Stimulated activated CD4-positive, alpha-beta T cell treated with anti-CD3 and anti-CD28 coated beads, Interleukin-1b, Interleukin-23, amount 100 ng/mL, for 24 hours (primary cell): ENCODE data around the gene ITGB1BP1.
A peak's percentile ranks its signal among the peaks of the same experiment; 100 is the strongest.

Experiments used
- DNase-seq, 4 experiments: peaks; one replicate each; pipeline ENCODE4 v3.0.0-alpha.2; 2020; ENCODE audit warnings: low read depth in 4 of 4, low spot score in 1 of 4

ITGB1BP1 gene, protein sequence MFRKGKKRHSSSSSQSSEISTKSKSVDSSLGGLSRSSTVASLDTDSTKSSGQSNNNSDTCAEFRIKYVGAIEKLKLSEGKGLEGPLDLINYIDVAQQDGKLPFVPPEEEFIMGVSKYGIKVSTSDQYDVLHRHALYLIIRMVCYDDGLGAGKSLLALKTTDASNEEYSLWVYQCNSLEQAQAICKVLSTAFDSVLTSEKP

DNA sequence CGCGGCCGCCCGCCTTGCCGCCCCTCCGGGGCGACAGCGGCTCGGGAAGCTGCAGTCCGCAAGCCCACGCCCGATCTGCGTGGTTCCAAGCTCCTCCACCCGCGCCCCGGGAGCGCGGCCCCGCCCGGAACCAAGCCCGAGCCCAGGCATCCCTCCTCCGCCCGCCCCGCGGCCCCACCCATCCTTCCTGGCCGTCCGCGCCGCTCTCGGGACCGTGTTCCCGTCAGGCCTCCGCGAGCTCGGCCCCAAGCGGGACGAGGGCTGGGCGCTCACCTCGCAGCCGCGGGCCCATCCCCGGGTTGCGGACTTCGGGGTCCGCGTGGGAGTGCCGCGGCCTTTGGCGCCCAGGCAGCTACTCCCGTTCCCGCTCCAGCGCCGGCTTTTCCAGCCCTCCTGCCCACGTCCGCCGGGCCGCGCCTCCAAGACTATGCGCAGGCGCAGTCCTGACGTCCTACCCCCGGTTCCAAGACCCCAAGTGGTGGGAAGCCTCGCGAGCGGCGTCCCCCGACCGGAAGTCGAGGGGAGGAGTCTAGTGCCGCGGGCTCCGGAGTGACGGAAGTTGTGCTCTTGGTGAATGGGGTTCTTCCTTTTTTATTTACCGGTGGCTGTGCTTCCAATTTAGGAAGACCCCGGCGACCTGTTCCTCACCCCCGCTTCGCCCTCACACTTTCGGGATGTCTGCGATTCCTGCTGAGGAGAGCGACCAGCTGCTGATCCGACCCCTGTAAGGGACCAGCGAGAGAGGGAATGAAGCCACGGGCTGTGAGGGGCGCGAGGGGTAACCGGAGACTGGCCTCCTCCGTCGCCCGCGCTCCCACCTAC, at the start of gene ITGB1BP1, which contains the start of gene CPSF3:
TSS of gene ITGB1BP1 (minus strand) at position 429 of the 822 bp plus-strand sequence. CDS start 4,831 bp downstream, outside the sequence.
TSS of gene CPSF3 (plus strand) at position 555 of the 822 bp plus-strand sequence. CDS start at position 675, 120 bp downstream.
- DNase-seq: peak; percentile 93 to 97 (median 96)

DNA sequence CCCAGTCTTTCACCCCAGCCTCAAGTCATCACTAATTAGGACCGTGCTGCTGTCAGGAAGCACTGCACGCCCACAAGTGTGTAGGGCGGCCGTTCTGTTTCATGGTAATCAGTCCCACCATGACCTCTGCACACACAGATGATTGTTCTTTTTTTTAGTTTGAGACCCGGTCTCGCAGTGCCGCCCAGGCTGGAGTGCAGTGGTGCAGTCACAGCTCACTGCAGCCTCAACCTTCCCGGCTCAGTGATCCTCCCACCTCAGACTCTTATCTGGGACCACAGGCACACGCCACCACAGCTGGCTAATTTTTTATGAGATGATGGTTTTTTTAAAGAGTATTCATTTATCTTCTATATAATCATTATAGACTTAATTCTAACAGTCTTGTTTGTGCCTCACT, 49.2 kb upstream of the ITGB1BP1 start:
- DNase-seq: no peak

DNA sequence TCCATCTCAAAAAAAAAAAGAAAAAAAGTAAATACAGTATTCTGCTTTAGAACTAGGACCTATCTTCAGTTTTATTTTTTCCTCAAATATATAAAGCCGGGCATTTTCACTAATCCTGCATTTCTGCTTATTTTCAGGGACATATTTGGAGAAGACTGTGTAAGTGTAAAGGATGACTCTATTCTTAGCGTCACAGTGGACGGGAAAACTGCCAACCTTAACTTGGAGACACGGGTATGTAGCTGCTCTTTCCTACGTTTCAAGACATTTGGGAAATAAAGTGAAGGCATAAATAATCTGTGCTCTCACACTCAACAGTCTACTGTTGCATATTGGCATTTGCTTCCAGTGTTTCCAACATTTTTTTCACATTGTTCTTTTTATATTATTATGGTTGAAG, 47.9 kb upstream of the ITGB1BP1 start:
- DNase-seq: no peak

DNA sequence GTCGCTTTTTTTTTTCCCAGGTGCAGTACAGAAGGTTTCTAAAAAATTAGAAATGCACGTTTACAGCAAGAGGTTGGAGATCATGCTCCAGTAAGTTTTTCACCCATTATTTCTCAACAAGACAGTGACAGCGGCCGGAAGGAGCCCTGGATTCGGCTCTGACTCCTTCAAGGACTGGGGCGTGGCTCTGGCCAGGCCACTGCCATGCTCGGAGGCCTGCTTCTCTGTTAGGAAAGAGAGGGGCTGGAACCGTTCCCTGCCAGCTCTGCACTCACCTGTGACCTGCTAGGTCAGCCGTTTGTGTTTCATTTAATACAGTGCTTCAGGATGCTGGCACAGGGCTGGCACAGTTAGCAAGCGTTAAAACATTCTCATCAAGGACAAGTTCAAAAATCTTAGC, 44.4 kb upstream of the ITGB1BP1 start:
- no peak for DNase-seq

DNA sequence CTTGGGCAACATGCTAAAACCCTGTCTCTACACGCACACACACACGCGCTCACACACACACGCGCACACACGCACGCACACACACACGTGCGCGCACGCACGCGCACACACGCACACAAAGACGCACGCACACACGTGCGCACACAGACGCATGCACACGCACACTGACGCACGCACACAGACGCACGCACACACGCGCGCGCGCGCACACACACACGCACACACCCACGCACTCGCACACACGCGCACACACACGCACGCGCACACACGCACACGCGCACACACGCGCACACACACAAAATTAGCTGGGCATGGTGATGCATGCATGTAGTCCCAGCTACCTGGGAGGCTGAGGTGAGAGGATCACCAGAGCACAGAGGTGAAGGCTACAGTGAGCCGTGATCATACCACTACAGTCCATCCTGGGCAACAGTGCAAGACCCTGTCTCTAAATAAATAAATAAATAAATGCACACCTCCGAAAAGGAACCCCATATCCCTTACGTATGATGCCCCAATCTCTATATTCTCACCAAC, 42.9 kb upstream of the ITGB1BP1 start:
- no peak for DNase-seq

DNA sequence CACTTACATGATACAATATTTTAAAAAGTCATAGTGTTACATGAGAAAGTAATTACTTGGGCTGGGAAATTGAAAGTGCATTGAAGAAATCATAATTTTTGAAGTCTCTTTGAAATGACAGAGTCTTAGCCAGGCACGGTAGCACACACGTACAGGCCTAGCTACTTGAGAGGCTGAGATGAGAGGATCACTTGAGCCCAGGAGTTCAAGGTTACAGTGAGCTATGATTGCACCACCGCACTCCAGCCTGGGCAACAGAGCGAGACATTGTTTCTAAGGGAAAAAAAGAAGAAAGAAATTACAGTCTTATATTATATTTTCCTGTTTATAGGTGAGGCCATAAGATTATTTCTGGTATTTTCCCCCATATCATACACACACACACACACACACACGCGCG, 41.8 kb upstream of the ITGB1BP1 start:
- DNase-seq: no peak

DNA sequence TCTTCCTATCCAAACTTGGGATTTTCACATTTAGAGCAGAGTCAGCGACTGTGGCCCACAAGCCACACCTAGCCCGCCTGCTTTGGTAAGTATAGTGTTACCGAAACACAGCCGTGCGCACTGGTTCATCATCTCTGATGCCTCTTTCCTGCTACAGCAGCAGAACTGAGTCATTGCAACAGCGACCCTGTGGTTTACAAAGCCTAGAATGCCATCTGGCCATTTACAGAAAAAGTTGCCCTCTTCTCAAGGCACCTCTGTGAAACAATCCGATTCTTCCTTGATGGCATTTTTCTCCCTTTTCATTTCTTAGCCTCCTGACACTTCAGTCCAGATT, 40.3 kb upstream of the ITGB1BP1 start:
- no peak for DNase-seq

DNA sequence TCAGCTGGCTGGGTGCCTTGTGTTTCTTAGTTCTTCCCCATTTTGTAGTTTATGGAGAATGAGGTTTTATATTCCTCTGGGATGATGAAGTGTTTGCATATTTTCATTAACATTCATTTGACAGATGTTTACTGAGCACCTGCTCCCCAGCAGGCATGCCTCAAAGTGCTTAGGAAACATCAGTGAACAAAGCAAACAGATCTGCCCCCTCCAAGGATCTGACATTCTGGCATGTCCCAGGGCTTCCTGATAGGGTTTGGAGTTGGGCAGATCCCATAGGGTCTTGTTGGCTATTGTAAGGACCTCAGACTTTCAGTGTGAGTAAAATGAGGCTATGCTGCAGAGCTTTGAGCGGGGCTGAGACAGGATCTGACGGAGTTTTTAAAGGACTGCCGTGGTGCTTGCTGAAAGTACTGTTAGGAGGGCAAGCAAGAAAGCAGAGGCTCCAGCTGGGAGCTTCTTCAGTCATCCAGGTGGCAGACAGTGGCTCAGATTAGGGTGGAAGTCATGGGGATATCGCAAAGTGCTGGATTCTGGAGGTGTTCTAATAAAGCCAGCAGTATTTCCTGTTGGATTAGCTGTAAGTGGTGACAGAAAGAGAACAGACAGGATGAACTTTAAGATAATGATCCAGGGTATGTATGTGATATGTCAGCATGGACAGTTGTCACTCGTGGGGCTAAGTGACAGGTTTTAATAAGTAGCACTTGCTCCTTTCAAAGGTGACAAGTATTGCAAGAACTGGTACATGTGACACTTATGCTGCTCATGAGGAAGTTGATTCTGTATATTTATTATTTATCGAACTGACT, 39.8 kb upstream of the ITGB1BP1 start:
- no peak for DNase-seq

DNA sequence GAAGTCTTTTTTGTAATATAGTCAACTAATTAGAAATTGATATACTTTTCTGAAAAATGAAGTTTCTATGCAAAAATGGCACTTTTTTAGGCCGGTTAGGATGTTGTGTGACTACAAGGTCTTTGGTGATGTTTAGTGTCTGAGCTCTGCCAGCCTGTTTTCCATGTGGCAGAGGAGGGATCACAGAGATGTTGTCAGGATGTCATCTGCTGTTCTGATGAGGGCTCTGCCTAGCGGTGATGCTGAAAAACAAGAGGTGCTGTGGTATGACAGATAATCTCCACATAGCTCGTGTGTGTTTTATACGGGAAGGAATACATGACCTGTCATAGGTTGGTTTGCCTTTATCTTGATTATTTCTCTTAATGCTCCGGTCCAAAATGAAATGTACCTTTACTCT, 39.0 kb upstream of the ITGB1BP1 start:
- DNase-seq: no peak

DNA sequence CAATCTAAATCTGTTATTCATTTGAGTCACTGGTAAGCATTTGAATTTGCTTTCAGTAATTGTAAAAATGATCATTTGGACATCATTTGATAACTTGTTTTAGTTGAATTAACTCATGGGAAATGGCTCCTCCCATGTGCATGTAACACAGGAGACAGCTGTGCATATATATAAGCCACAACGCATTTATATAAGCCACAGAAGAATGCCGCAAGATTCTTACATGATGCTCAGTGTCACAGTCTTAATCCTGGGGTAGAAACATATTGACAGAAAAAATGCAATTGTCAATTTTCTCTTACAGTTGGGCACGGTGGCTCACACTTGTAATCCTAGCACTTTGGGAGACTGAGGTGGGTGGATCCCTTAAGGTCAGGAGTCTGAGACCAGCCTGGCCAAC, 37.8 kb upstream of the ITGB1BP1 start:
- DNase-seq: no peak

DNA sequence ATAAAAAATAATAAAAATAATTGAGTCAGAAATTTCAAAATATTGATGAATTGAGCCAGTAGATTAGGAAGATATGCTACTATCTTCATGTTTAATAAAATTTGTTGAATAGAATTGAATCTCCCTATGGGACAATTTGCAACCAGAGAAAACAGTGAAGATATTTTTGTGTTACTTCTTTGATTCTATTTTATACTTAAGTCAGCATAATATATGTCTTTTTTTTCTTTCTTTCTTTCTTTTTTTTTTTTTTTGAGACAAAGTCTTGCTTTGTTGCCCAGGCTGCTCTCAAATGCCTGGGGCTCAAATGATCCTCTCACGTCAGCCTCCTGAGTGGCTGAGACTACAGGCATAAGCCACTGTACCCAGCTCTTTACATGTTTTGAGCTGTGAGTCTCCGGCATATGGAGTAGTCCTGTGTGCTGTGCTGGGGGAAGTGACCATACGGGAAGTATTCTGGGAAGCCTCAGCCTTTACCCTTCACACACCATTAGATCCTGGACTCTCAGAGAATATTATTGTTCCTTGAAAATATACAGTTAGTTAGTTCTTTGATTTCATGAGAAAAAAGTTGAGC, 37.2 kb upstream of the ITGB1BP1 start:
- DNase-seq: no peak

DNA sequence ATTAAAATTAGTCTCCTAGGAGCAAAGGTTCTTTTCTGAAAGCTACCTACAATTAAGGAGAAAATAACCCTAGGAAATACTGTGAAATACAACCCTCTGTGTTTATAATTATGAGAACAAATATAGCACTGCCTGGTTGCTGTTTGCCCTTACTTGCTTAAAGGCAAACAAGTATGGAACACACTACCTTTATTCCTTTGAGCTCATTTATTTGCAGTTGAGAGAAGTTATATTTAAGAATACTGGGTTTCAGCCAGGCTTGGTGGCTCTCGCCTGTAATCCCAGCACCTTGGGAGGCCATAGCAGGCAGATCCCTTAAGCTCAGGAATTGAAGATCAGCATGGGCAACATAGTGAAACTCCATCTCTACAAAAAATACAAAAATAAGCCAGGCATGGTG, 27.9 kb upstream of the ITGB1BP1 start:
- DNase-seq: no peak

DNA sequence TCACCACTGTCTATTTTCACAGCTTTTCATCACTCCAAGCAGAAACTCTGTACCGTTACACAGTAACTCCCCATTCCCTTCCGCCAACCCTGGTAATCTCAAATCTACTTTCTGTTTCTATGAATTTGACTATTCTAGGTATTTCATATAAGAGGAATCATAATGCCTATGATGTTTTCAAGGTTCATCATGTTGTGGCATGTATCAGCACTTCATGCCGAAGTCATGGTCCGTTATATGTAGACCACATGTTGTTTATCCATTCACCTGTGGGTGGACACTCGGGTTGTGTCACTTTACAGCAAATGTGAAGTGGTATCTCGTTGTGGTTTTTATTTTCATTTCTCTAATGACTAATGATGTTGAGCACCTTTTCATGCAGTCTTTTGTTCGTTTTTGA, 21.8 kb upstream of the ITGB1BP1 start:
- no peak for DNase-seq

DNA sequence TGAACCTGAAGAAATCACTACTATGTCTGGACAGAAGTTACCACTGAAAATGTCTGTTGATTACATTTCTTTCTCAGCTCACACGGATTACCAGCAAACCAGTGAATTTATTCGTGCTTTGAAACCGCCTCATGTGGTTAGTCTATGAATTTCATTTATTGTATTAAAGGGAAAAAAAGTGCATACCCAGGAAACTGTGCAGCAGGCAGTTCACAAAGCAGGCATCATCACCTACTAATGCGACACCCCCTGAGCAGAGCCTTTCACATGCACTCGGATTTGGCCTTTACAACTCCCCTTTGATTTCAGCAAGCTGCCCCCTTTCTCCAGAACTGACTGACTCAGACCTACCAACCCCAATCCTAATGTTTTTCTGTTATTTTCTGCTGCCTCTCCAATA, 20.2 kb upstream of the ITGB1BP1 start:
- DNase-seq: no peak

DNA sequence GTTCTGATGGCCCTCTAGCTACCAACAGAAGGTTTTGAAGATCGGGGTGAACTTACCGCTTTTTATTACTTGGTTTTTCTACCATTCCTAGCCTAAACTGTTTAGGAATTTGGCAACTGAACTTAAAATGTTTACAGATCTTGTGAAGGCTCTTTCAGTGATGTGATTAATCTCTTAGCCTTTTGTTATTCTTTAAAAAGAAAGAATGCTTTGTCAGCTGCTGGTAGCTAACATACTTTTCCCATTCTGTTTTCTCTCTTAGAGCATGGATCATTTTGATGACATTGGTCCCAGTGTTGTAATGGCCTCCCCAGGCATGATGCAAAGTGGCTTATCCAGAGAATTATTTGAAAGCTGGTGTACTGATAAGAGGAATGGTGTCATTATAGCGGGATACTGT, 18.2 kb upstream of the ITGB1BP1 start:
- DNase-seq: no peak

DNA sequence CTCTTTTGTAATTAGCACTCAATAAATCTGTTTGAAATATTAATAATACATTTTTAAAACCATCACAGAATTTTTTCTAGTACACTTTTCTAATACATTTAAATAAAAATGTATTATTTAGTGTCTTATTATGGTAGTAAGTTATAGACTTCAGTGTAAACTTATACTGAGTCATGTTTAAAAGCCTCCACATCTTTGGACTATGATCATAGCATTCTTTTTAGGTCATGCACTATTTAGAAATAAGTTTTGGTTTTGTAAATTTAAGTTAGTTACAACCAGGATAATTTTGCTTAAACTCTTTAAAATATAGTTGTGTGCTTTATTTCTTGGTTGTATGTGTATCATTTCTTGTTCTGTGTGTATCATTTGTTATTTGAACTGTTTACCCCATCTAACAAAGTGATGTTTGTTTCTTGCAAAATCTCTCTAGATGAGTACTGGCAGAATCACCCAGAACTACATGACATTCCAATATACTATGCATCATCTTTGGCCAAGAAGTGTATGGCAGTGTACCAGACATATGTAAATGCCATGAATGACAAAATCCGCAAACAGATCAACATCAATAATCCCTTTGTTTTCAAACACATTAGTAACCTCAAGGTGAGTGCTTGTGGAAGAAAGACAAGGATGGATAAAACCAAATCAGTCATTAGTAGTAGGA, 16.9 kb upstream of the ITGB1BP1 start:
- DNase-seq: no peak

DNA sequence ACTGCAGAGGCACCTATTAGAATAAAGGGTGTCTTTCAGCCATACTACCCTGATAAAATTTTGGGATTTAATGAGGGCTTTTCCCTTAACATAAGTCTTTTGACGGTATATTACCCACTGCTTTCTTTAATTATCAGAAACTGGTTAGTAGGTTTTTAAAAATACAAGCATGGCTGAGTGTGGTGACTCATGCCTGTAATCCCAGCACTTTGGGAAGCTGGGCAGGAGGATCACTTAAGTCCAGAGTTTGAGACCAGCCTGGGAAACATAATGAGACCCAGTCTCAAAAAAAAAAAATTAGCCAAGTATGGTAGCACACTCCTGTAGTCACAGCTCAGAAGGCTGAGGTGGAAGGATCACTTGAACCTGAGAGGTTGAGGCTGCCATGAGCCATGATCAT, 16.2 kb upstream of the ITGB1BP1 start:
- DNase-seq: no peak

DNA sequence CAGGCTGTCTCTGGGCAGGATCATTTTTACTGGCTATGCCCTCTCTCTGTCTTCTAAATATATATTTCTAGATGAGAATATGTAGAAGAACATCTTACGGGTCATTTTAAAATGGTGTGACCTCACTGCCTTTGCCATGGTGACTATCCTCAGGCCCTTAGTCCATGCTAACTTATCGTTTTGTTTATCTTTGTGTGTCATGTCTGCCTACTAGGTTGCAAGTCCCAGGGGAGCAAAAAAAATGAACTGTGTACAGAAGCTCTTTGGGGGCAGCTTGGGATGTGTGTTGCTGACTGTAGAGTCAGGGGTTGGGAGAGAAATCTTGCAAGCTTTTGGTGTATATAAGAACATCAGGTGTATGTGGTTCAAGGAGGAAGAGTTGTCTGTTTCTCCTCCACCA, 11.2 kb upstream of the ITGB1BP1 start:
- no peak for DNase-seq

DNA sequence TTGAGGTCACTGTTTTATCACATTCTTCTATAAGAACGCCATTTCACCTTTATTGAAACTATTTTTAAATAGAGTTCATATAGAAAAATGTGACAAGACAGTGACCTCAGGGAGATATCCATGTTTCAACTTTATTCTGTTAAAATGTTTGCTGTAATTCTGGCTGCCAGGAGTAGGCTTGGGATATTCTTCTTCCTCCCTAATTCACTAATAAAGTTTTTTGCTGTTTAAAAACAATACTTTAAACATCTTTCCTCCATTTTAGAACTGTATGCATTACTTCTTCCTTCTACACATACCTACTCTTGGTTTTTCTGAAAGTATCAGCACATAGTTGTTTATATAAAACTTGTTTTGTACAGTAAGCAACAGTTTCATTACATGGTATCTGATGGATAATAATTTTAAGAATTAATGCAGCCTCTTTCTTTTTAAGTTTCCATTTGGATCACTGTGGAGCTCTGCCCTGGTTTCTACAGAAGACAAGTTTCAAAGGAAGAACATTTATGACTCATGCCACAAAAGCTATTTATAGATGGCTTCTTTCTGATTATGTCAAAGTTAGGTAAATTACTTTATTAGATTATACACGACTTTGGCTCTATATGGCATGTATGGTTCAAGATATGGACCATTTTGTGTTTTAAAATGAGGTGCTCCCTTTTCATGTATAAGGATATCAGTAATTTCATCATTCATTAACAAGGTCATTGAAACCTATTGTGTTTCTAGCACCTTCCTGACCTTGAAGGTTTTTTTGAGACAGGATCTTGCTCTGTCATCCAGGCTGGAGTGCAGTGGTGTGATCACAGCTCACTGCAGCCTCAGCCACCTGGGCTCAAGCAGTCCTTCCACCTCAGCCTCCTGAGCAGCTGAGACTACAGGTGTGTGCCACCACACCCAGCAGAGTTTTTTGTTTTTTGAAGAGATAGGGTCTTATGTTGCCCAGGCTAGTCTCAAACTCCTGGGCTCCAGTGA, 7.3 kb upstream of the ITGB1BP1 start:
- no peak for DNase-seq
